HUES6 (cell line): ENCODE data around the gene HEATR9.

Experiments used
- H3K27ac ChIP-seq: 2 replicates; pipeline ENCODE4 v1.7.0; 2013; ENCODE audit warnings: low read depth, mild to moderate bottlenecking, low read length, inconsistent platforms
- H3K27me3 ChIP-seq: 2 replicates; pipeline ENCODE4 v1.6.1; 2013; ENCODE audit warnings: low read length; ENCODE audit not compliant: control insufficient read depth, insufficient read depth
- H3K36me3 ChIP-seq: 2 replicates; pipeline ENCODE4 v1.6.1; 2013; ENCODE audit warnings: low read length; ENCODE audit not compliant: control insufficient read depth, insufficient read depth
- H3K4me1 ChIP-seq: 2 replicates; pipeline ENCODE4 v1.6.1; 2013; ENCODE audit warnings: low read length; ENCODE audit not compliant: control insufficient read depth, insufficient read depth
- H3K4me3 ChIP-seq: 2 replicates; pipeline ENCODE4 v1.5.1; 2013; ENCODE audit warnings: low read depth, low read length
- H3K9ac ChIP-seq: one replicate; pipeline ENCODE4 v1.6.1; 2013; ENCODE audit warnings: mild to moderate bottlenecking, low read length
- H3K9me3 ChIP-seq: 2 replicates; pipeline ENCODE4 v1.6.1; 2013; ENCODE audit warnings: low read depth, low read length; ENCODE audit not compliant: control insufficient read depth, insufficient read depth

HEATR9 gene

GRCh38 chr17:35868737-35869136, at the start of gene HEATR9:
TSS of gene HEATR9 (minus strand) at chr17:35868891. CDS start at chr17:35868742, 149 bp downstream.
- peaks cover 5% of the 10 kb centered on the region for H3K4me1 ChIP-seq
- no peaks in the 10 kb centered on the region for H3K9me3 ChIP-seq
- H3K9ac ChIP-seq: no peak within 1 kb of the TSS
- no peaks in the 10 kb centered on the region for H3K27me3 ChIP-seq
- no peak within 1 kb of the TSS for H3K27ac ChIP-seq
- no peaks in the 10 kb centered on the region for H3K36me3 ChIP-seq
- no peak within 1 kb of the TSS for H3K4me3 ChIP-seq

GRCh38 chr17:35917519-35918213, 49.0 kb upstream of the HEATR9 start:
- H3K4me1 ChIP-seq: no peaks in the 10 kb centered on the region
- H3K27me3 ChIP-seq: no peaks in the 10 kb centered on the region
- peaks cover 19% of the 10 kb centered on the region; the same call in 1 of the 2 replicates for H3K9me3 ChIP-seq
- no peak overlapping the region for H3K9ac ChIP-seq
- no peak overlapping the region for H3K27ac ChIP-seq
- peaks cover 4% of the 10 kb centered on the region; the same call in 1 of the 2 replicates for H3K36me3 ChIP-seq
- H3K4me3 ChIP-seq: no peak overlapping the region

GRCh38 chr17:35915153-35915964, 46.7 kb upstream of the HEATR9 start:
- H3K4me3 ChIP-seq: no peak overlapping the region
- no peaks in the 10 kb centered on the region for H3K4me1 ChIP-seq

GRCh38 chr17:35914354-35914753, 45.7 kb upstream of the HEATR9 start:
- Histone ChIP-seq H3K27me3 (no peaks in the 10 kb centered on the region), H3K9me3 (peaks cover 26% of the 10 kb centered on the region; the same call in 1 of the 2 replicates), H3K4me1 (no peaks in the 10 kb centered on the region), H3K4me3 (no peak overlapping the region), H3K27ac (no peak overlapping the region), H3K36me3 (no peaks in the 10 kb centered on the region), H3K9ac (no peak overlapping the region)

More at GRCh38 chr17:35915153-35915964, 46.7 kb upstream of the HEATR9 start:
- Histone ChIP-seq H3K27me3 (no peaks in the 10 kb centered on the region), H3K9me3 (peaks cover 20% of the 10 kb centered on the region; the same call in 1 of the 2 replicates), H3K27ac (no peak overlapping the region), H3K9ac (no peak overlapping the region), H3K36me3 (no peaks in the 10 kb centered on the region)

GRCh38 chr17:35913609-35914008, 44.9 kb upstream of the HEATR9 start:
- H3K27me3 ChIP-seq: no peaks in the 10 kb centered on the region
- peaks cover 26% of the 10 kb centered on the region; the same call in 1 of the 2 replicates for H3K9me3 ChIP-seq
- no peaks in the 10 kb centered on the region for H3K36me3 ChIP-seq
- H3K4me3 ChIP-seq: no peak overlapping the region
- no peaks in the 10 kb centered on the region for H3K4me1 ChIP-seq
- H3K9ac ChIP-seq: no peak overlapping the region
- H3K27ac ChIP-seq: no peak overlapping the region

GRCh38 chr17:35912942-35913341, 44.3 kb upstream of the HEATR9 start:
- peaks cover 26% of the 10 kb centered on the region; the same call in 1 of the 2 replicates for H3K9me3 ChIP-seq
- H3K36me3 ChIP-seq: no peaks in the 10 kb centered on the region
- H3K9ac ChIP-seq: no peak overlapping the region
- no peaks in the 10 kb centered on the region for H3K27me3 ChIP-seq
- no peaks in the 10 kb centered on the region for H3K4me1 ChIP-seq
- no peak overlapping the region for H3K27ac ChIP-seq
- H3K4me3 ChIP-seq: no peak overlapping the region

- no peaks in the 10 kb centered on the region for H3K36me3 ChIP-seq
- H3K27me3 ChIP-seq: no peaks in the 10 kb centered on the region
- H3K27ac ChIP-seq: no peak overlapping the region
- H3K4me1 ChIP-seq: no peaks in the 10 kb centered on the region
- peaks cover 26% of the 10 kb centered on the region; the same call in 1 of the 2 replicates for H3K9me3 ChIP-seq
- no peak overlapping the region for H3K9ac ChIP-seq
- no peak overlapping the region for H3K4me3 ChIP-seq
Observed at GRCh38 chr17:35912339-35912912, 43.7 kb upstream of the HEATR9 start.

GRCh38 chr17:35909408-35909807, 40.7 kb upstream of the HEATR9 start:
- Histone ChIP-seq H3K27me3 (no peaks in the 10 kb centered on the region), H3K9ac (no peak overlapping the region), H3K27ac (no peak overlapping the region), H3K9me3 (peaks cover 15% of the 10 kb centered on the region; the same call in 1 of the 2 replicates), H3K36me3 (no peaks in the 10 kb centered on the region), H3K4me3 (no peak overlapping the region), H3K4me1 (no peaks in the 10 kb centered on the region)

- Histone ChIP-seq H3K27me3 (no peaks in the 10 kb centered on the region), H3K36me3 (no peaks in the 10 kb centered on the region), H3K9ac (no peak overlapping the region), H3K9me3 (peaks cover 7% of the 10 kb centered on the region; the same call in 1 of the 2 replicates), H3K4me3 (no peak overlapping the region), H3K4me1 (no peaks in the 10 kb centered on the region), H3K27ac (no peak overlapping the region)
Observed at GRCh38 chr17:35907691-35908090, 39.0 kb upstream of the HEATR9 start.

- H3K36me3 ChIP-seq: no peaks in the 10 kb centered on the region
- H3K9ac ChIP-seq: no peak overlapping the region
- H3K27ac ChIP-seq: no peak overlapping the region
- no peak overlapping the region for H3K4me3 ChIP-seq
- no peaks in the 10 kb centered on the region for H3K4me1 ChIP-seq
- H3K9me3 ChIP-seq: peaks cover 7% of the 10 kb centered on the region; the same call in 1 of the 2 replicates
- H3K27me3 ChIP-seq: no peaks in the 10 kb centered on the region
Observed at GRCh38 chr17:35906926-35907637, 38.4 kb upstream of the HEATR9 start.
